GM21737 (cell line): Measurements from ENCODE around the gene NPNT.

Source experiments
- ATAC-seq: cut with Tn5 transposase; IDR thresholded peaks from one replicate; pipeline ENCODE4 v1.9.1; 2021; ENCODE audit warnings: mild to moderate bottlenecking, moderate library complexity; ENCODE audit not compliant: unreplicated experiment

The NPNT gene

GRCh38 chr4:106017975-106018374, 122.7 kb downstream of the NPNT start:
- no peak for ATAC-seq

- ATAC-seq, result no peak
Observed at GRCh38 chr4:106019771-106020170, 124.5 kb downstream of the NPNT start.
